ENCODE data around the gene ST6GALNAC6. TPM values are rescaled to one million over a fixed set of nuclear protein-coding genes. Genes with fewer than 3 reads are reported as not detected.

ST6GALNAC6 gene
- total RNA-seq, 2 experiments from 2014 or later = 93.1 to 97.5 TPM

DNA sequence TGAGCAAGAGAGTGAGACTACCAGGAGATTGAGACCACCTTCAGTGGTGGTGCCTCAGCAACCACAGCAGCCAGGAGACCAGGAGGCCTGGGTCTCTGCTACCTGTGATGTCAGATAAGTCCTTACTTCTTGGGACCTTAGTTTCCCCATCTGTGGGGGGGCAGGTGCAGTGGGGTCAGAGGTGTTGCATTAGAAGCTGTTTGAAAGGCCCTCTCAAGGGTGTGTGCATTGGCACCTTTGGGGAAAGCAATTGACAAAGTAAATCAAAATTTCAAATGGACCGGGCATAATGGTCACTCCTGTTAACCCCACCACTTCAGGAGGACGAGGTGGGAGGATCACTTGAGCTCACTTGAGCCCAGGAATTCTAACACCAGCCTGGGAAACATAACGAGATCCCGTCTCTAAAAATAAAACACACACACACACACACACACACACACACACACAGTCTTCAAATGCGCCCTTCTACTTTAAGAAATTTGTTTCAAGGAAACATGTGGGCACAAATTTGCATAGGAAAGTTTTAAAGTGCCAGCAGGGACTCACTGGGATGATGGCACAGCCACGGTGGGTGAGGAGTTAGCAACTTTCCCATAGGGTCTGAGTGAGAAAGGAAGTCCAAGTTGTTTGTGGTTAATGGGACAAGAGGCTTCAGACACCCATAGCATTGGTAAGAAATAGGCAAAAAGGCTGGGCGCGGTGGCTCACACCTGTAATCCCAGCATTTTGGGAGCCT lies 20.6 kb downstream of the ST6GALNAC6 start:
- Mint-ChIP-seq H3K27ac (no peak overlapping the region), H3K4me1 (ENCODE audit: low read depth) (no peaks in the 10 kb centered on the region), H3K36me3 (ENCODE audit: low read depth) (peaks cover 19% of the 10 kb centered on the region), H3K27me3 (no peaks in the 10 kb centered on the region), H3K4me3 (no peak overlapping the region), H3K9me3 (no peaks in the 10 kb centered on the region)
- POLR2A ChIA-PET = no interaction called here
- CTCF ChIA-PET = interaction anchor here (1.4 kb wide), 1 partner anchor 9 kb away, joined by 3 read pairs; no protein-coding TSS in a partner anchor
- peaks cover 2% of the 10 kb centered on the region for H3K36me3 ChIP-seq (ENCODE audit: insufficient read depth, low read length)
- TF ChIP-seq, protein P1, sequence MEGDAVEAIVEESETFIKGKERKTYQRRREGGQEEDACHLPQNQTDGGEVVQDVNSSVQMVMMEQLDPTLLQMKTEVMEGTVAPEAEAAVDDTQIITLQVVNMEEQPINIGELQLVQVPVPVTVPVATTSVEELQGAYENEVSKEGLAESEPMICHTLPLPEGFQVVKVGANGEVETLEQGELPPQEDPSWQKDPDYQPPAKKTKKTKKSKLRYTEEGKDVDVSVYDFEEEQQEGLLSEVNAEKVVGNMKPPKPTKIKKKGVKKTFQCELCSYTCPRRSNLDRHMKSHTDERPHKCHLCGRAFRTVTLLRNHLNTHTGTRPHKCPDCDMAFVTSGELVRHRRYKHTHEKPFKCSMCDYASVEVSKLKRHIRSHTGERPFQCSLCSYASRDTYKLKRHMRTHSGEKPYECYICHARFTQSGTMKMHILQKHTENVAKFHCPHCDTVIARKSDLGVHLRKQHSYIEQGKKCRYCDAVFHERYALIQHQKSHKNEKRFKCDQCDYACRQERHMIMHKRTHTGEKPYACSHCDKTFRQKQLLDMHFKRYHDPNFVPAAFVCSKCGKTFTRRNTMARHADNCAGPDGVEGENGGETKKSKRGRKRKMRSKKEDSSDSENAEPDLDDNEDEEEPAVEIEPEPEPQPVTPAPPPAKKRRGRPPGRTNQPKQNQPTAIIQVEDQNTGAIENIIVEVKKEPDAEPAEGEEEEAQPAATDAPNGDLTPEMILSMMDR (IDR thresholded peaks at IDR 0.05) = no peak
- DNase-seq (no peak), ATAC-seq (ENCODE audit: poor library complexity) (no peak)
- no peak overlapping the region for H3K27ac ChIP-seq (ENCODE audit: low read depth in 1 of 2, low read length in 2 of 2)
- H3K9me3 ChIP-seq (ENCODE audit: control insufficient read depth in 1 of 2, insufficient read depth in 1 of 2, low read length in 2 of 2) = no peaks in the 10 kb centered on the region
- peaks cover 9% of the 10 kb centered on the region for H3K4me1 ChIP-seq (ENCODE audit: insufficient read depth, low read length)
- intact Hi-C loops (cut with DNase I, micrococcal nuclease) = loop anchor here in 1 of 2 experiments (5.0 kb wide), 1 partner anchor 33 kb away; no protein-coding TSS in a partner anchor
- H3K27me3 ChIP-seq (ENCODE audit: control insufficient read depth in 1 of 2, insufficient read depth in 2 of 2, low read length in 2 of 2) = peaks cover 5 to 6% of the 10 kb centered on the region in 2 experiments
- H3K4me3 ChIP-seq (ENCODE audit: low read length) = no peak overlapping the region

DNA sequence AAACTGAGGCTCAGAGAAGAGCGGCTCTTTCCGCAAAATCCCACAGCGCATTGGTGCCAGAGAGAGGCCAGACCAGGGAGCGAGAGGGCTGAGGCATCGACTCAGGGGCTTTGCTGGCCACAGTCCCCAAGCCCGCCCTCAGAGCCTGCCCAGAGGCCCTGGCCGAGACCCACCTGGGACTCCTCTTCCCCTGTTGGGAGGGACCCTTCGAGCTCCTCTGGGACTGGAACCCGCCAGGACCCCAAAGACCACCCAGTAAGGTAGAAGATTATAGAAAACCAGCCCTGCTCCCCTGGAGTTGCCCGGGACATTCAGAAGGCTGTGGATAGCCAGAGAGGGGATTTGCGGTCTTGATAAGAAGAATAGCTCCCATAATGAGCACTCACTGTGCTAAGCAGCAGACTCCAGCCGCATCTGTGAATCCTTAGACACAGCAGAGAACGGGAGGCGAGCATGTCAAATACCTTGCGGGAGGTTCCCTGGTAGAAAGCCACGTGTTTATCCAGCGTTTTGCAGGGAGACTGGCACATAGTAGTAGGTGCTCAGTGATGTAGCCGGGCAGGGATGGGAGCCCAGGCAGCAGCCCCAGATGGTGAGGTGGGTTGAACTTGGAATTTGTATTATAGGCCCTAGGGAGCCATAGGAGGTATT lies 21.3 kb downstream of the ST6GALNAC6 start:
- ChIA-PET POLR2A (no interaction called here), CTCF (interaction anchor here (1.4 kb wide), 1 partner anchor 8 kb away, joined by 3 read pairs; no protein-coding TSS in a partner anchor)
- no peaks in the 10 kb centered on the region for H3K36me3 ChIP-seq (ENCODE audit: insufficient read depth, low read length)
- DNase-seq (no peak), ATAC-seq (ENCODE audit: poor library complexity) (no peak)
- no peak overlapping the region for H3K4me3 ChIP-seq (ENCODE audit: low read length)
- peaks cover 5 to 6% of the 10 kb centered on the region in 2 experiments for H3K27me3 ChIP-seq (ENCODE audit: control insufficient read depth in 1 of 2, insufficient read depth in 2 of 2, low read length in 2 of 2)
- TF ChIP-seq, protein P1 (IDR thresholded peaks at IDR 0.05) = no peak
- Mint-ChIP-seq H3K36me3 (ENCODE audit: low read depth) (peaks cover 15% of the 10 kb centered on the region), H3K27me3 (no peaks in the 10 kb centered on the region), H3K4me3 (no peak overlapping the region), H3K4me1 (ENCODE audit: low read depth) (no peaks in the 10 kb centered on the region), H3K27ac (no peak overlapping the region), H3K9me3 (no peaks in the 10 kb centered on the region)
- no peak overlapping the region for H3K27ac ChIP-seq (ENCODE audit: low read depth in 1 of 2, low read length in 2 of 2)
- no peaks in the 10 kb centered on the region for H3K9me3 ChIP-seq (ENCODE audit: control insufficient read depth in 1 of 2, insufficient read depth in 1 of 2, low read length in 2 of 2)
- intact Hi-C loops (cut with DNase I, micrococcal nuclease) = loop anchor here in 1 of 2 experiments (5.0 kb wide), 1 partner anchor 34 kb away; no protein-coding TSS in a partner anchor
- H3K4me1 ChIP-seq (ENCODE audit: insufficient read depth, low read length) = peaks cover 9% of the 10 kb centered on the region

DNA sequence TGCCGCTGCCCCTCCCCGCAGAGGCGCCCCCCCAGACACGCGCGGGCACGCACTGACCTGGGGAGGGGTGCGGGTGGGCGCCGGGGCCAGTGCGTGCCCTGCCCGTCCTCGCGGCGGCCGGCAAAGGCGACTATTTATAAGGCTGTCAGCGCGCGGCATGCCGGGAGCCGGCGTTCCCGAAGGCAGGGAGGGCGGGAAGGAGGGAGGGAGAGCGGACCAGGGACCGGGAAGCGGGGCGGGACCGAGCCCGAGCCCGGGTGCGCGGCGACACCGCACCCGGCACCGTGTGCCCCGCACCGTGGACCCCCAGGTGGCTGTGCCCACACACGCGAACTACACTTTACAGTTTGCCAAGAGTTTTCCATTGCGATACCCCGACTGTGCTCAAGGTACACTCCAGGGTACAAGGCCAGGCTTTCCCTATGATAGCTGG lies 21.8 kb downstream of the ST6GALNAC6 start, which contains the start of gene AK1:
AK1 (minus strand) TSS at position 110 of the 433 bp plus-strand sequence. CDS start 3,058 bp downstream, outside the sequence.
- peaks cover 5 to 6% of the 10 kb centered on the region in 2 experiments for H3K27me3 ChIP-seq (ENCODE audit: control insufficient read depth in 1 of 2, insufficient read depth in 2 of 2, low read length in 2 of 2)
- H3K9me3 ChIP-seq (ENCODE audit: control insufficient read depth in 1 of 2, insufficient read depth in 1 of 2, low read length in 2 of 2) = no peaks in the 10 kb centered on the region
- Mint-ChIP-seq H3K4me3 (no peak within 1 kb of the TSS), H3K9me3 (no peaks in the 10 kb centered on the region), H3K27me3 (no peaks in the 10 kb centered on the region), H3K36me3 (ENCODE audit: low read depth) (peaks cover 10% of the 10 kb centered on the region), H3K27ac (no peak within 1 kb of the TSS), H3K4me1 (ENCODE audit: low read depth) (no peaks in the 10 kb centered on the region)
- POLR2A ChIA-PET = no interaction called here
- CTCF ChIA-PET = interaction anchor here (1.4 kb wide), 1 partner anchor 8 kb away, joined by 3 read pairs; no protein-coding TSS in a partner anchor
- no peak for ATAC-seq (ENCODE audit: poor library complexity)
- intact Hi-C loops (cut with DNase I, micrococcal nuclease) = loop anchor here in 1 of 2 experiments (5.0 kb wide), 1 partner anchor 35 kb away; no protein-coding TSS in a partner anchor
- no peak within 1 kb of the TSS for H3K27ac ChIP-seq (ENCODE audit: low read depth in 1 of 2, low read length in 2 of 2)
- no peaks in the 10 kb centered on the region for H3K36me3 ChIP-seq (ENCODE audit: insufficient read depth, low read length)
- peaks cover 9% of the 10 kb centered on the region for H3K4me1 ChIP-seq (ENCODE audit: insufficient read depth, low read length)
- H3K4me3 ChIP-seq (ENCODE audit: low read length) = no peak within 1 kb of the TSS
- DNase-seq = no peak
- TF ChIP-seq, protein P1 (IDR thresholded peaks at IDR 0.05) = no peak

Measured in CD4-positive, alpha-beta T cell (primary cell).